A549 (cell line): ENCODE measurements around the gene PTPRG. TPM values are rescaled to one million over a fixed set of nuclear protein-coding genes. Genes with fewer than 3 reads are reported as not detected.

ENCODE experiments used
- ATAC-seq, 2 experiments: fragments of 200-7000 bp in 1 of 2; fragments of >200 bp in 1 of 2; cut with Nextera tagmentation in 1 of 2; cut with Tn5 transposase in 1 of 2; 3 replicates each; pipeline versions ENCODE4 v1.8.0 to v1.9.1; 2018 to 2020; ENCODE audit warnings: mild to moderate bottlenecking in 1 of 2, moderate library complexity in 1 of 2
- CTCF ChIA-PET: fragments of 300-600 bp; sonication (Branson Sonifier 250); formaldehyde crosslinking; extraction: SDS; loops from one replicate; lab custom pipeline; 2021; ENCODE audit warnings: antibody characterized with exemption, inconsistent platforms; lab: Yijun Ruan, JAX
- POLR2A ChIA-PET: fragments of 350-600 bp; formaldehyde crosslinking; extraction: SDS; loops from one replicate; lab custom pipeline; 2021; ENCODE audit warnings: antibody characterized with exemption, inconsistent platforms; lab: Yijun Ruan, JAX
- DNase-seq, 2 experiments: peaks; one replicate each; pipeline versions ENCODE4 v3.0.0 to v3.0.0-alpha.2; 2011 to 2016; ENCODE audit warnings: low read depth in 1 of 2, low spot score in 1 of 2
- FAIRE-seq: peaks from 2 replicates; lab custom pipeline; 2011; peaks lifted over from hg19 to GRCh38; lab: Jason Lieb, UNC
- H3K27ac ChIP-seq, 2 experiments: fragments of >200 bp; sonication (Bioruptor Twin); formaldehyde crosslinking; 3 replicates each; pipeline ENCODE4 v1.5.1; 2016 to 2017
- H3K4me1 ChIP-seq: fragments of >200 bp; sonication (Bioruptor Twin); formaldehyde crosslinking; 3 replicates; pipeline ENCODE4 v1.6.1; 2016
- H3K4me2 ChIP-seq: fragments of >200 bp; sonication (Bioruptor Twin); formaldehyde crosslinking; 3 replicates; pipeline ENCODE4 v1.6.1; 2016
- H3K4me3 ChIP-seq: fragments of >200 bp; sonication (Bioruptor Twin); formaldehyde crosslinking; 3 replicates; pipeline ENCODE4 v1.5.1; 2016
- H3K9me3 ChIP-seq: fragments of >200 bp; sonication (Bioruptor Twin); formaldehyde crosslinking; 3 replicates; pipeline ENCODE4 v1.6.1; 2016
- BCL3 ChIP-seq: fragments of >200 bp; sonication (Bioruptor Twin); formaldehyde crosslinking; IDR thresholded peaks from 3 replicates; pipeline ENCODE4 v1.6.1; 2016
- CBX8 ChIP-seq: fragments of 200-600 bp; sonication (generic); IDR thresholded peaks from 2 replicates; pipeline ENCODE4 v1.6.1; 2016
- CEBPB ChIP-seq, 2 experiments: fragments of >200 bp in 1 of 2; sonication (Bioruptor Twin) in 1 of 2; formaldehyde crosslinking in 1 of 2; IDR thresholded peaks; 2 replicates each; pipeline ENCODE4 v1.6.1; 2012 to 2016
- EHF ChIP-seq: fragments of 250-450 bp; sonication (Bioruptor Pico); IDR thresholded peaks from 2 replicates; pipeline ENCODE4 v1.5.0; 2020; ENCODE audit warnings: mild to moderate bottlenecking
- EHMT2 ChIP-seq: fragments of 200-600 bp; sonication (generic); IDR thresholded peaks from 2 replicates; pipeline ENCODE4 v1.6.1; 2016; ENCODE audit warnings: antibody characterized with exemption, low read depth, mild to moderate bottlenecking, moderate library complexity
- ESRRA ChIP-seq: fragments of 150-350 bp; IDR thresholded peaks from 2 replicates; pipeline ENCODE4 v1.6.1; 2014; ENCODE audit warnings: mild to moderate bottlenecking, low read length, borderline replicate concordance
- GATA3 ChIP-seq: IDR thresholded peaks from 2 replicates; pipeline ENCODE4 v1.6.1; 2012; ENCODE audit warnings: borderline replicate concordance
- HOXA7 ChIP-seq: fragments of 250-450 bp; sonication (Bioruptor Pico); IDR thresholded peaks from 2 replicates; pipeline ENCODE4 v1.5.0; 2020; ENCODE audit warnings: mild to moderate bottlenecking, moderate library complexity
- HOXB5 ChIP-seq: fragments of 250-450 bp; sonication (Bioruptor Pico); IDR thresholded peaks from 2 replicates; pipeline ENCODE4 v1.5.0; 2020; ENCODE audit warnings: mild to moderate bottlenecking, moderate library complexity
- KDM5A ChIP-seq: fragments of 200-600 bp; sonication (generic); IDR thresholded peaks from 2 replicates; pipeline ENCODE4 v1.6.1; 2016; ENCODE audit warnings: antibody characterized with exemption, mild to moderate bottlenecking
- MAZ ChIP-seq: fragments of 150-350 bp; IDR thresholded peaks from 2 replicates; pipeline ENCODE4 v1.6.1; 2014; ENCODE audit warnings: antibody characterized with exemption, low read depth, low read length, borderline replicate concordance
- MYC ChIP-seq: IDR thresholded peaks from 2 replicates; pipeline ENCODE4 v1.6.1; 2012; ENCODE audit warnings: mild to moderate bottlenecking, inconsistent platforms, low read length, improper control_type of control experiment, borderline replicate concordance
- NFE2L2 ChIP-seq: fragments of 150-350 bp; conservative IDR thresholded peaks from 2 replicates; pipeline ENCODE4 v1.6.1; 2014; ENCODE audit warnings: low read length
- NR3C1 ChIP-seq: fragments of >200 bp; sonication (Bioruptor Twin); formaldehyde crosslinking; IDR thresholded peaks from 3 replicates; pipeline ENCODE4 v1.6.1; 2017
- PHF8 ChIP-seq: fragments of 200-600 bp; sonication (generic); IDR thresholded peaks from 2 replicates; pipeline ENCODE4 v1.6.1; 2016; ENCODE audit warnings: low read depth, mild to moderate bottlenecking, antibody characterized with exemption, moderate library complexity, borderline replicate concordance
- RAD21 ChIP-seq, 2 experiments: fragments of >200 bp in 1 of 2; sonication (Bioruptor Twin) in 1 of 2; formaldehyde crosslinking in 1 of 2; IDR thresholded peaks in 1 of 2; conservative IDR thresholded peaks in 1 of 2; 2 replicates in 1 of 2; 3 replicates in 1 of 2; pipeline ENCODE4 v1.6.1; 2012 to 2018; ENCODE audit warnings: inconsistent platforms in 1 of 2
- RARB ChIP-seq: fragments of 250-450 bp; sonication (Bioruptor Pico); IDR thresholded peaks from 2 replicates; pipeline ENCODE4 v1.8.0; 2021; ENCODE audit warnings: mild to moderate bottlenecking, moderate library complexity
- SREBF2 ChIP-seq: fragments of 450-650 bp; IDR thresholded peaks from 2 replicates; pipeline ENCODE4 v1.6.1; 2014; ENCODE audit warnings: mild to moderate bottlenecking, moderate library complexity
- ZFP36 ChIP-seq: fragments of 450-650 bp; IDR thresholded peaks from 2 replicates; pipeline ENCODE4 v1.6.1; 2014; ENCODE audit warnings: borderline replicate concordance; ENCODE audit not compliant: partially characterized antibody
- ZNF302 ChIP-seq: fragments of 250-450 bp; sonication (Bioruptor Pico); IDR thresholded peaks from 2 replicates; pipeline ENCODE4 v1.9.0; 2021; ENCODE audit warnings: inconsistent platforms, mild to moderate bottlenecking, moderate library complexity
- ZSCAN20 ChIP-seq: fragments of 250-450 bp; sonication (Bioruptor Pico); IDR thresholded peaks from 2 replicates; pipeline ENCODE4 v1.8.0; 2022; ENCODE audit warnings: mild to moderate bottlenecking, moderate library complexity
- WGBS: methylation state at CpG from one replicate; pipeline ENCODE4 v1.1.6; 2017; ENCODE audit errors: missing lambda C conversion rate; 5-methylcytosine and 5-hydroxymethylcytosine counted together
- polyA plus RNA-seq, 4 experiments: library from polyadenylated mRNA; depleted of rRNA in 3 of 4; stranded (reverse); fragments of >200 nt; fragmentation: RNase III in 1 of 4; extraction: RNeasy Plus Mini Kit Qiagen cat#74134 plus additional on column Dnase treatment in 1 of 4; gene quantifications; 2 replicates in 3 of 4; 3 replicates in 1 of 4; pipeline ENCODE4 v1.2.3, GENCODE V29; 2011 to 2017
- TF ChIP-seq, protein P1 (sequence below): fragments of 200-600 bp; sonication (generic); IDR thresholded peaks from 2 replicates; pipeline ENCODE4 v1.6.1; 2016; ENCODE audit warnings: antibody characterized with exemption, mild to moderate bottlenecking, moderate library complexity

Gene PTPRG
- polyA plus RNA-seq, 2 of the 4 experiments (the other 2 are of a cell fraction), result 4.5 to 4.8 TPM

DNA sequence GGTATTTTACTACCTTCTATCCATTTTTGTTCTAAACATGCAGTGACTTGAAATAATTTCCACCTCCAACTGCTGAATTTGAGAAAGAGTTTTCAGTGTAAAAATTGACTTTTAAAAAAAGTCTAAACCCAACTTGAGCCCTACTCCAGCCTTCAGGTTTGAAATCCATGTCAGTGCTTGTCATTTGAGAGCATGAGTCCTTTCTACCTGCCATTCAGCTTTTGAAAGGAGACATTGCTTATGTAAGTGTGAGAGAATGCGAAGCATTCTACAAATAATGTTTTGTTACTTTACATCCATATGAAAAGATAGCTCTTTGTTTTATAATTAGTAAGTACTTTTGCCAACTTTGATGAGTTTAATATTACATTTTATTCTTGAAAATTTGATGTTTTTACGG is 329.2 kb downstream of the PTPRG start:
- Histone ChIP-seq H3K4me2 (no peak overlapping the region), H3K9me3 (no peaks in the 10 kb centered on the region), H3K4me3 (no peak overlapping the region), H3K27ac (no peak overlapping the region), H3K4me1 (peaks cover 10% of the 10 kb centered on the region)
- CTCF ChIA-PET, result no interaction called here
- WGBS, result 36% methylated on average over 2 of the region's 2 CpGs
- TF ChIP-seq HOXB5 (CRISPR knock-in tag), result no peak
- no peak for TF ChIP-seq ZSCAN20
- no peak for TF ChIP-seq ZFP36
- TF ChIP-seq PHF8, result no peak
- no peak for TF ChIP-seq EHMT2
- TF ChIP-seq KDM5A, result no peak
- no peak for TF ChIP-seq MYC
- TF ChIP-seq GATA3, result no peak
- no peak for TF ChIP-seq RARB (CRISPR knock-in tag)
- TF ChIP-seq ZNF302 (CRISPR knock-in tag), result no peak
- TF ChIP-seq ESRRA, result no peak
- TF ChIP-seq NR3C1, result no peak
- TF ChIP-seq CBX8, result no peak
- FAIRE-seq, result no peak
- DNase-seq, result no peak
- no peak for ATAC-seq
- POLR2A ChIA-PET, result no interaction called here

GRCh38 chr3:61892891-61893290 is 331.5 kb downstream of the PTPRG start:
- no peak for FAIRE-seq
- H3K27ac ChIP-seq, result no peak overlapping the region
- DNase-seq, result no peak
- ChIA-PET CTCF (no interaction called here), POLR2A (no interaction called here)
- H3K4me2 ChIP-seq, result no peak overlapping the region
- H3K4me3 ChIP-seq, result no peak overlapping the region
- no peaks in the 10 kb centered on the region for H3K9me3 ChIP-seq
- no peak for TF ChIP-seq NFE2L2
- TF ChIP-seq MAZ, result no peak
- TF ChIP-seq ZSCAN20, result no peak
- TF ChIP-seq ZNF302 (CRISPR knock-in tag), result no peak
- no peak for TF ChIP-seq RAD21 (conservative IDR thresholded peaks at IDR 0.05 in 1 of 2, IDR thresholded peaks at IDR 0.05 in 1 of 2)
- TF ChIP-seq BCL3, result no peak
- TF ChIP-seq KDM5A, result no peak
- no peak for TF ChIP-seq CEBPB (IDR thresholded peaks at IDR 0.05)
- TF ChIP-seq HOXA7, result no peak
- TF ChIP-seq SREBF2, result no peak
- TF ChIP-seq, protein P1, sequence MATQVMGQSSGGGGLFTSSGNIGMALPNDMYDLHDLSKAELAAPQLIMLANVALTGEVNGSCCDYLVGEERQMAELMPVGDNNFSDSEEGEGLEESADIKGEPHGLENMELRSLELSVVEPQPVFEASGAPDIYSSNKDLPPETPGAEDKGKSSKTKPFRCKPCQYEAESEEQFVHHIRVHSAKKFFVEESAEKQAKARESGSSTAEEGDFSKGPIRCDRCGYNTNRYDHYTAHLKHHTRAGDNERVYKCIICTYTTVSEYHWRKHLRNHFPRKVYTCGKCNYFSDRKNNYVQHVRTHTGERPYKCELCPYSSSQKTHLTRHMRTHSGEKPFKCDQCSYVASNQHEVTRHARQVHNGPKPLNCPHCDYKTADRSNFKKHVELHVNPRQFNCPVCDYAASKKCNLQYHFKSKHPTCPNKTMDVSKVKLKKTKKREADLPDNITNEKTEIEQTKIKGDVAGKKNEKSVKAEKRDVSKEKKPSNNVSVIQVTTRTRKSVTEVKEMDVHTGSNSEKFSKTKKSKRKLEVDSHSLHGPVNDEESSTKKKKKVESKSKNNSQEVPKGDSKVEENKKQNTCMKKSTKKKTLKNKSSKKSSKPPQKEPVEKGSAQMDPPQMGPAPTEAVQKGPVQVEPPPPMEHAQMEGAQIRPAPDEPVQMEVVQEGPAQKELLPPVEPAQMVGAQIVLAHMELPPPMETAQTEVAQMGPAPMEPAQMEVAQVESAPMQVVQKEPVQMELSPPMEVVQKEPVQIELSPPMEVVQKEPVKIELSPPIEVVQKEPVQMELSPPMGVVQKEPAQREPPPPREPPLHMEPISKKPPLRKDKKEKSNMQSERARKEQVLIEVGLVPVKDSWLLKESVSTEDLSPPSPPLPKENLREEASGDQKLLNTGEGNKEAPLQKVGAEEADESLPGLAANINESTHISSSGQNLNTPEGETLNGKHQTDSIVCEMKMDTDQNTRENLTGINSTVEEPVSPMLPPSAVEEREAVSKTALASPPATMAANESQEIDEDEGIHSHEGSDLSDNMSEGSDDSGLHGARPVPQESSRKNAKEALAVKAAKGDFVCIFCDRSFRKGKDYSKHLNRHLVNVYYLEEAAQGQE, result no peak
- no peak for TF ChIP-seq EHF (CRISPR knock-in tag)
- TF ChIP-seq, all 56 proteins: peak for 0
- 21% methylated on average over 4 of the region's 4 CpGs for WGBS
- no peak for ATAC-seq
- peaks cover 11% of the 10 kb centered on the region for H3K4me1 ChIP-seq
